Skin of body (tissue), 2 donors: Measurements from ENCODE around the gene NPHS1. TPM values are rescaled to one million over a fixed set of nuclear protein-coding genes. Genes with fewer than 3 reads are reported as not detected.
"Not testable (repeated sequence)": the region's sequence is repeated elsewhere in the genome, so short reads cannot be mapped to it uniquely, and the experiment has no call there.

Source experiments
- DNase-seq: peaks from one replicate; lab custom pipeline; 2025; lab: John Stamatoyannopoulos, UW
- total RNA-seq: library from RNA; depleted of rRNA; stranded (reverse); fragments of >200 nt; gene quantifications from one replicate; pipeline ENCODE4 v1.2.3, GENCODE V29; 2014

The NPHS1 gene, protein sequence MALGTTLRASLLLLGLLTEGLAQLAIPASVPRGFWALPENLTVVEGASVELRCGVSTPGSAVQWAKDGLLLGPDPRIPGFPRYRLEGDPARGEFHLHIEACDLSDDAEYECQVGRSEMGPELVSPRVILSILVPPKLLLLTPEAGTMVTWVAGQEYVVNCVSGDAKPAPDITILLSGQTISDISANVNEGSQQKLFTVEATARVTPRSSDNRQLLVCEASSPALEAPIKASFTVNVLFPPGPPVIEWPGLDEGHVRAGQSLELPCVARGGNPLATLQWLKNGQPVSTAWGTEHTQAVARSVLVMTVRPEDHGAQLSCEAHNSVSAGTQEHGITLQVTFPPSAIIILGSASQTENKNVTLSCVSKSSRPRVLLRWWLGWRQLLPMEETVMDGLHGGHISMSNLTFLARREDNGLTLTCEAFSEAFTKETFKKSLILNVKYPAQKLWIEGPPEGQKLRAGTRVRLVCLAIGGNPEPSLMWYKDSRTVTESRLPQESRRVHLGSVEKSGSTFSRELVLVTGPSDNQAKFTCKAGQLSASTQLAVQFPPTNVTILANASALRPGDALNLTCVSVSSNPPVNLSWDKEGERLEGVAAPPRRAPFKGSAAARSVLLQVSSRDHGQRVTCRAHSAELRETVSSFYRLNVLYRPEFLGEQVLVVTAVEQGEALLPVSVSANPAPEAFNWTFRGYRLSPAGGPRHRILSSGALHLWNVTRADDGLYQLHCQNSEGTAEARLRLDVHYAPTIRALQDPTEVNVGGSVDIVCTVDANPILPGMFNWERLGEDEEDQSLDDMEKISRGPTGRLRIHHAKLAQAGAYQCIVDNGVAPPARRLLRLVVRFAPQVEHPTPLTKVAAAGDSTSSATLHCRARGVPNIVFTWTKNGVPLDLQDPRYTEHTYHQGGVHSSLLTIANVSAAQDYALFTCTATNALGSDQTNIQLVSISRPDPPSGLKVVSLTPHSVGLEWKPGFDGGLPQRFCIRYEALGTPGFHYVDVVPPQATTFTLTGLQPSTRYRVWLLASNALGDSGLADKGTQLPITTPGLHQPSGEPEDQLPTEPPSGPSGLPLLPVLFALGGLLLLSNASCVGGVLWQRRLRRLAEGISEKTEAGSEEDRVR (N-terminal part only)
- not detected for total RNA-seq

DNA sequence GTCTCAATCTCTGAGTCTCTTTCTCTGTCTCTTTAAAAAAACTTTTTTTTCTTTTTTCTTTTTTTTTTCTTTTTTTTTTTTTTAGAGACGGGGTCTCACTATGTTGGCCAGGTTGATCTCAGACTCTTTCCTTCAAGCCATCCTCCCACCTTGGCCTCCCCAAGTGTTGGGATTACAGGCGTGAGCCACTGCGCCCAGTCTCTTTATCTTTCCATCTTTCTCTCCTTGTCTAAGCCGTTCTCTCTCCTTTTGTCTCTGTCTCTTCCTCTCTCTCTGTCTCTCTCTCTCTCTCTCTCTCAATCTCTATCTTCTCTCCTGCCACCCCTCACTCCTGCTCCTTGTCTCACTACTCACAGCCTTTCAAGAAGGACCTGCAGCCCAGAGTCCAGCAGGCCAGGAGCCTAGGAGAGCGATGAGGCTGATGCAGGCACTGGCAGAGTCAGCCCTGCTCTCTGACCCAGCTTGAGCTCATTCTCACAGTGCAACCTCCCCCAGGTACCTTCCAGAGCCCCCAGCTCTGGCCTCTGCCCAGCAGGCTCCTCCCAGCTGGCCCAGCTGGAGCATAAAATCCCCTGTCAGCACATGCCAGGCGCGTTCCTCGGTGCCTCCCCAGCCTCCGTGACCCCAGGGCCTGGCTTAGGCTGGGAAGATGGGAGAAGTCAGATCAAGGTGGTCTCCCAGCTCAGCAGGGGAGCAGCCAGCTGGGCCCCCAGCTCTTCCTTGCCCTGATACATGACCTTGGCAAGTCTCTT is at the start of gene NPHS1:
Gene NPHS1, minus strand, starts transcription at position 476 of the 752 bp plus-strand sequence. CDS start 667 bp downstream, outside the sequence.
- DNase-seq = no peak

DNA sequence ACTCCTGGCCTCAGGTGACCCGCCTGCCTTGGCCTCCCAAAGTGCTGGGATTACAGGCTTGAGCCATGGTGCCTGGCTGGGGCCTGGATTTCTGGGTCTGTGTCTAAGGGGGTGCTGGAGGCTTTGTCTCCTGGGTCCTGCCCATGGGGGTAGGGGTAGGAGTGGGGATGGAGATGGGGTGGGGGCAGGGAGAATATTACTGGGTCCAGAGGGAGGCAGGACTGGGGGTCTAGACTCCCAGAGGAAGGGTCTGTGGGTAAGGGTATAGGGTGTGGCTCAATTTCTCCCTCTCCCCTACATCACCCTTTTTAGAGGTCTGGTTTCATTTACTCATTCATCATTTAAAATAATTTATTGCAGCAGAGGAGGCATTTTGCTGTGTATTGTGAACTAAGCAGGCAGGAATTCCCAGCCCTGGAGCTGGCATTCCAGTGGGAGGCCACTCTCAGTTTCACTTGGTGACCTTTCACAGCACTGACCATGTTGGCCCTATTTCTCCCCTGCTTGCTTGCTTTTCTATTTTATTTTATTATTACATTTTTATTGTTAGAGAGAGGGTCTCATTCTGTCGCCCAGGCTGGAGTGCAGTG is 48.8 kb upstream of the NPHS1 start:
- DNase-seq = peak; percentile 6

- DNase-seq = peak; percentile 87
These were observed 47.4 kb upstream of the NPHS1 start for GRCh38 chr19:35899547-35900214.

- no peak for DNase-seq
These were observed 46.1 kb upstream of the NPHS1 start for GRCh38 chr19:35898499-35898809.

DNA sequence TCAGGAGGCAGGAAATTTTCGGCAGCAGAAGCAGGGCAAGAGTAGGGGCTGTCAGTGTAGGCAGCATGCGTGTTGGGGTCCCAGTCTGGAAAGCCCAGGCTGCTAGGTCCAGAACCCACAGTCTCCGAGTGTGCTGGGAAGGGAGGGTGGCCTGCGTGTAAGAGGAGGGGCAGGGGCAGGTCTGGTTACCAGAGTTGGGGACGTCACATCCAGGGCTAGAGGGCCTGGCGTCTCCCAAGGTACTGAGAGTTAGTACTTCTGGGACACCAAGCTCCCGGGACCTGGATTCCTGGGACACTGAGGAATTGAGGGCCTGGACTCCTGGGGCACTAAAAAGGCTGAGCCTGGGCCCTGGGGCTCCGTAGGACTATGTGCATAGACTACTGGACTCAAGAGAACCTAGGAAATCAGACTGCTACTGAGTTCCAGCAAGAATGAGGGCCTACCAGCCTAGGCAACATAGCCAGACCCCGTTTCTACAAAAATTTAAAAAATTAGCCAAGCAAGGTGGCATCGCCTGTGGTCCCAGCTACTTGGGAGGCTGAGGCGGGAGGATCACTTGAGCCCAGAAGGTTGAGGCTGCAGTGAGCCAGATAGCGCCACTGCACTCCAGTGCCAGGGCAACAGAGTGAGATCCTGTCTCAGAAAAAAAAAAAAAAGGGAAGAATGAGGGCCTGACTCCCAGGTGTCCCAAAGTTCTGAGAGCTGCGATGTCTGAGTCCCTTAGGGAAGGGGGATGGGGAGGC is 45.6 kb upstream of the NPHS1 start:
- no peak for DNase-seq

DNA sequence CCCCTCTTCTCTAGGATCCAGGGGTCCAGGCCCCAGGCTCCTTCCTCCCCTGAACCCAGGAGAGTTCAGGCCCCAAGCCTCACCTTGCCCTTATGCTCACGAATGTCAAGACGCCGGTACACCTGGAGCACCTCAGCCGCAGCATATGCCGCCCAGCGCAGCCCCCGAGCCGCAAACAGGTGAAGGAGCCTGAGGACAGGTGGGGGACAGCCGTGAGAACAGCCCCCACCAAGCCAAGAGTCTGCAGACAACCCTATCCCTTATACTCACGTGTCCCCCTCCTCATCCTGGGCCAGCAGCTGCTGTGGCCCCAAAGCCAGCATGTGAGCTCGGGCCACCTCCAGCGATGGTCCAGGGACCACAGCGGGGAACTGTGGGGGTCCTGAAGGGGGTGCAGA is 44.3 kb upstream of the NPHS1 start:
- DNase-seq = no peak

DNA sequence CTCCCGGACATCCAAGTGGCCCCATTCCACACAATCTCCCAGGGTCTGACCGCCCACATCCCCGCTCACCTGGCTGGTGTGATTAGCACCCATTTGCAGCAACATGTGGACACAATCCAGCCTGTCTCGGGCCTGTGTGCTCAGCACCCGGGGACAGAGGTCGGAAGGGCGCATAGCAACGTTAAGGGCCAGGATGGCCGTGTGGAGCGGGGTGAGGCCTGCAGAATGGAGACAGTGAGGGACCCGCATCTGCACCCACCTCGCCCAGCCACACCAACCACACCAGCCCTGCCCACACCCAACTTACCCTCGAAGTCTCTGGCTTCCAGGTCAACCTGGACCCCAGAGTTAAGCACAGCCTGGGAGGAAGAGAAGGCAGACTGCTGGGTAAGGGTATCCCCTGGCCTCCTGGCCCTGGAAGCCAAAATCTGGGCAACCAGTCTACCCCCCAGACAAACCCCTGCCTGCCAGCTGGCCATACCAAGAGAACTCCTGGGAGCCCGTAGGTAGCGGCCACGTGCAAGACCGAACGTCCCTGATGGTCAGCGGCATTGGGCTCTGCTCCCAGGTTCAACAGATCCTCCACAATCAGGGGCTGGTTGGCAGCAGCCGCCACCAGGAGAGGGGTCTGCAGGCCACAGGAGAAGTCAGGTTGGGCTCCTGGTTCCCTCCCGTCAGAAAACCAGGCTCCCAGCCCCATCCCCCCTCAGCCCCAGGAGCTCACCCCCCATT is 43.8 kb upstream of the NPHS1 start:
- DNase-seq = no peak

- DNase-seq = no peak
These were observed 42.0 kb upstream of the NPHS1 start for GRCh38 chr19:35894342-35894741.

GRCh38 chr19:35891819-35892218 is 39.5 kb upstream of the NPHS1 start:
- DNase-seq = not testable (repeated sequence)

DNA sequence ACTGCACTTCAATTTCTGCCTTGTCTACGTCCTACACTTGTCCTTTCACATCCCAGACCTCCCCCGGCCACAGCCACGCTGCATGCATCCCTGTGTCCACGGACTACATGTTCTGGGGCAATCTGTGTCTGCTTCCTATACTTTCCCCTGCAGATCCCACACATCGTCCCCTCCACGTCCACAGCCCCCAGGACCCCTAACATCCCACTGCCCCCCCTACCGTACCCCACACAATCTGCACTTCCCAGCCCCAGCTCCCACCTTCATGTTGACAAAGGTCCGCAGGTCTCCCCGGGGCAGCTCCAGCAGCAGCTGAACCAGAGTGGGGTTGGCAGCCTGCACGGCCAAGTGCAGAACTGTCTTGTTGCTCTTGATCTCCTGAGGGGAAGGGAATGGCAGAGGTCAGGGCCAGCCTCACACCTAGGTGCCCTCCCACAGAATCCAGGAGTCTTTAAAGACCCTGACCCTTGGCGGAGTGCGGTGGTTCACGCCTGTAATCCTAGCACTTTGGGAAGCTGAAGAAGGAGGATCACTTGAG is 37.9 kb upstream of the NPHS1 start:
- no peak for DNase-seq

GRCh38 chr19:35889370-35890112 is 37.2 kb upstream of the NPHS1 start:
- no peak for DNase-seq

- DNase-seq = no peak
These were observed 36.1 kb upstream of the NPHS1 start for GRCh38 chr19:35888398-35888797.

DNA sequence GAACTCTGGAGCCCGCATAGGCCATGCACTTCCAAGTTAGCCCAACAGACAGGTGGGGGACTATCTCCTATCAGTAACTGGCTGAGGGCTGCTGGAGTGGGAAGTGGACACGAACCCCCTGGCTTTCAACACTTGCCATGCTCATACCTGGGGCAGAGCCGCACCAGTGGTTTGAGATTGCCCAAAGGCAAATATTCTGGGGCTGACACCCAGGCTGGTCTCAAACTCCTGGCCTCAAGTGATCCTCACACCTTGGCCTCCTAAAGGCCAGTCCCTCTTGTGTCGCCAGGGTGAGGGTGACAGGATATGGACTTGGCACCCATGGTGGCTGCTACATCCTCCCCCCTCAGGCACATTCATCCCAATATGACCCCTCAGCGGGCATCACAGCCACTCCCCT is 34.9 kb upstream of the NPHS1 start:
- no peak for DNase-seq

DNA sequence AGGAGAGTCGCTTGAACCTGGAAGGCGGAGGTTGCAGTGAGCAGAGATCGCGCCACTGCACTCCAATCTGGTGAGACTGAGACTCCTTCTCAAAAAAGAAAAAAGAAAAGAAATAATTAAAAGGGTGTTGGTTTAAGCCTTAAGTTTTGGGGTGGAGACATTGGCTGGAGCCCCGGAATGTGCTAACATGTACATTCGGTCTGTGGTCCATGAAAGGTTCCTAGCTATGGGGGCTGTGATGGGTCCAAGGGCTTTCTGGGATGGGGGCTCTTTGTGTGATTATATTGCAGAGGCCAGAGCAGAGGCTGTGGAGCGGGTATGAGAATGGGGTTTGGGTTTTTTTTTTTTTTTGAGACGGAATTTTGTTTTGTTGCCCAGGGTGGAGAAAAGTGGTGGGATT is 33.6 kb upstream of the NPHS1 start:
- DNase-seq = no peak

GRCh38 chr19:35885225-35885738 is 33.0 kb upstream of the NPHS1 start:
- DNase-seq = no peak

DNA sequence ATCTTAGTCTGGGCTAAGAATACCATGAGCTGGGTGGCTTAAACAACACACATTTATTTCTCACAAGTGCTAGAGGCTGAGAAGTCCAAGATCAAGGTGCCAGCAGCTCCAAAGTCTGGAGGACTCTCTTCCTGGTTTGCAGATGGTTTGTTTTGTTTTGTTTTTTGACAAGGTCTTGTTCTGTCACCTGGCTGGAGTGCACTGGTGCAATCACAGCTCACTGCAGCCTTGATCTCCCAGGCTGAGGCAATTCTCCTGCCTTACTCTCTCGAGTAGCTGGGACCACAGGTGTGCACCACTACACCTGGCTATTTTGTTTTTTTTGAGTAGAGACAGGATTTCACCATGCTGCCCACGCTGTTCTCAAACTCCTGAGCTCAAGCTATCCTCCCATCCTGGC is 31.6 kb upstream of the NPHS1 start:
- DNase-seq = no peak

DNA sequence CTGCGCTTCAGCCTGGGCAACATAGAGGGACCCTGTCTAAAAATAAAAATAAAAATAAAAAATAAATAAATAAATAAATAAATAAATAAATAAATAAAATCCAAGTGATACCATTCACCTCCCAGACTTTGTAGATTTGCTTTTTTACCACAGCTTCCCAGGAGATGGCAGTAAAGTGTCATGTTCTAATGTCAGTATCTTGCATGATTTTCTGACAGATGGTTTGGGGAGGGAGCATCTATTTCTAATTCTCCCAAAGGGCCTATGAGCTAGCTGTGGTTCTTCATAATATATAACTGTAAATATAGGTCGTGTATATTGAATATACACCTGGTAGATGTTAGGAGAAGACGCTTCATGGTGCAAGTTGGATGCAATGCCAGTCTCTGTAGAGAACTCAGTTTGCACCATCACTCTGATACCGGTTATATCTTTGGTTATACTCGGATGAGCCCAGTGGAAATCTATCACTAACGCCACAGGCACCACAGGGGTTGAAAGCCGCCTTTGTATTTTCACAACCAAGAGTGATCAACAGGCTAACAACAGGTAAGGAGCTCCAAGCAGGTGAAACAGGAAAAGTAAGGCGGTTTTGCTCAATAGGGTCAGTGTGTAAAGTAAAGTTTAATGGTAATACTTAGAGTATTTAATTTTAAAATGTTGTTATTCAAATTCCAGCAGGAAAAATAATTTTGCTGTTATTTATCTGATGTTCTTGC is 30.0 kb upstream of the NPHS1 start:
- peak; percentile 69 for DNase-seq
